ENCODE results near the gene HINT1.

HINT1 gene

GRCh38 chr5:131209175-131209505 is 44.1 kb upstream of the HINT1 start:
- in situ Hi-C loops (cut with HindIII; ENCODE audit: low sequenced_read_pairs) = loop anchor here (5.0 kb wide), 1 partner anchor 43 kb away; no protein-coding TSS in a partner anchor
- DNase-seq (ENCODE audit: low read depth) = no peak
- no peak overlapping the region for H3K4me3 ChIP-seq (ENCODE audit: low read depth, low read length)
- no peak for TF ChIP-seq CTCF (IDR thresholded peaks at IDR 0.05; ENCODE audit: low read depth, low read length, missing control alignments)

- TF ChIP-seq CTCF (IDR thresholded peaks at IDR 0.05; ENCODE audit: low read depth, low read length, missing control alignments) = no peak
- no peak overlapping the region for H3K4me3 ChIP-seq (ENCODE audit: low read depth, low read length)
- in situ Hi-C loops (cut with HindIII; ENCODE audit: low sequenced_read_pairs) = loop anchor here (5.0 kb wide), 1 partner anchor 46 kb away; no protein-coding TSS in a partner anchor
- no peak for DNase-seq (ENCODE audit: low read depth)
Measured at GRCh38 chr5:131206772-131207171, 41.7 kb upstream of the HINT1 start.

GRCh38 chr5:131206061-131206460 is 41.0 kb upstream of the HINT1 start:
- no peak for TF ChIP-seq CTCF (IDR thresholded peaks at IDR 0.05; ENCODE audit: low read depth, low read length, missing control alignments)
- in situ Hi-C loops (cut with HindIII; ENCODE audit: low sequenced_read_pairs) = loop anchor here (5.0 kb wide), 1 partner anchor 46 kb away; no protein-coding TSS in a partner anchor
- H3K4me3 ChIP-seq (ENCODE audit: low read depth, low read length) = no peak overlapping the region
- no peak for DNase-seq (ENCODE audit: low read depth)

GRCh38 chr5:131204964-131205363 is 39.9 kb upstream of the HINT1 start:
- in situ Hi-C loops (cut with HindIII; ENCODE audit: low sequenced_read_pairs) = loop anchor here (5.0 kb wide), 1 partner anchor 47 kb away; no protein-coding TSS in a partner anchor
- no peak for DNase-seq (ENCODE audit: low read depth)
- TF ChIP-seq CTCF (IDR thresholded peaks at IDR 0.05; ENCODE audit: low read depth, low read length, missing control alignments) = no peak
- H3K4me3 ChIP-seq (ENCODE audit: low read depth, low read length) = no peak overlapping the region

GRCh38 chr5:131200560-131200959 is 35.5 kb upstream of the HINT1 start:
- TF ChIP-seq CTCF (IDR thresholded peaks at IDR 0.05; ENCODE audit: low read depth, low read length, missing control alignments) = no peak
- in situ Hi-C loops (cut with HindIII; ENCODE audit: low sequenced_read_pairs) = no loop called here
- no peak for DNase-seq (ENCODE audit: low read depth)
- H3K4me3 ChIP-seq (ENCODE audit: low read depth, low read length) = no peak overlapping the region

GRCh38 chr5:131198625-131199024 is 33.6 kb upstream of the HINT1 start:
- DNase-seq (ENCODE audit: low read depth) = no peak
- H3K4me3 ChIP-seq (ENCODE audit: low read depth, low read length) = no peak overlapping the region
- in situ Hi-C loops (cut with HindIII; ENCODE audit: low sequenced_read_pairs) = no loop called here
- TF ChIP-seq CTCF (IDR thresholded peaks at IDR 0.05; ENCODE audit: low read depth, low read length, missing control alignments) = no peak

- TF ChIP-seq CTCF (IDR thresholded peaks at IDR 0.05; ENCODE audit: low read depth, low read length, missing control alignments) = no peak
- no peak for DNase-seq (ENCODE audit: low read depth)
- no peak overlapping the region for H3K4me3 ChIP-seq (ENCODE audit: low read depth, low read length)
- in situ Hi-C loops (cut with HindIII; ENCODE audit: low sequenced_read_pairs) = no loop called here
Measured at GRCh38 chr5:131196331-131196730, 31.3 kb upstream of the HINT1 start.
